GM12878 (cell line): ENCODE data around the gene RASL12. TPM values are rescaled to one million over a fixed set of nuclear protein-coding genes. Genes with fewer than 3 reads are reported as not detected.

Experiments
- ATAC-seq: fragments of 200-7000 bp; cut with Tn5 transposase; 3 replicates; pipeline ENCODE4 v1.9.1; 2020; ENCODE audit warnings: mild to moderate bottlenecking, moderate library complexity
- BruUV-seq: library from RNA; stranded (reverse); fragments of 400-500 nt; replicated peaks from 2 replicates; lab custom pipeline; 2021; lab: Mats Ljungman, UMichigan
- CTCF ChIA-PET: fragments of 300-600 bp; sonication (Branson Sonifier 250); formaldehyde crosslinking; extraction: SDS; loops from one replicate; lab custom pipeline; 2021; ENCODE audit warnings: inconsistent platforms; lab: Yijun Ruan, JAX
- POLR2A ChIA-PET: fragments of 350-600 bp; formaldehyde crosslinking; extraction: SDS; loops from one replicate; lab custom pipeline; 2021; ENCODE audit warnings: inconsistent platforms; lab: Charles Lee
- RAD21 ChIA-PET: fragments of 300-600 bp; sonication (Branson Sonifier 250); formaldehyde crosslinking; loops from one replicate; lab custom pipeline; 2023; ENCODE audit warnings: antibody characterized with exemption; ENCODE audit not compliant: unreplicated experiment; lab: Charles Lee
- SMC1A ChIA-PET: fragments of 300-600 bp; sonication (Branson Sonifier 250); formaldehyde crosslinking; loops from one replicate; lab custom pipeline; 2023; ENCODE audit not compliant: unreplicated experiment, uncharacterized antibody; lab: Charles Lee
- DNase-seq: peaks from one replicate; pipeline ENCODE4 v3.0.0-alpha.2; 2011; ENCODE audit warnings: low read depth, low spot score
- FAIRE-seq: peaks from 3 replicates; lab custom pipeline; 2011; peaks lifted over from hg19 to GRCh38; lab: Jason Lieb, UNC
- H2AFZ ChIP-seq: 2 replicates; pipeline ENCODE4 v1.6.0; 2011; ENCODE audit warnings: low read depth, low read length, control low read depth; ENCODE audit not compliant: control insufficient read depth
- H3K27ac ChIP-seq: 2 replicates; pipeline ENCODE4 v1.5.1; 2011; ENCODE audit warnings: control low read depth; ENCODE audit not compliant: control insufficient read depth, insufficient read depth
- H3K27me3 ChIP-seq, 2 experiments: replicated peaks in 1 of 2; 2 replicates each; pipeline versions ENCODE4 v1.6.0 to v1.6.1; 2011; ENCODE audit warnings: low read length in 1 of 2; ENCODE audit not compliant: control insufficient read depth in 2 of 2, insufficient read depth in 2 of 2
- H3K36me3 ChIP-seq, 2 experiments: 2 replicates each; pipeline ENCODE4 v1.5.1; 2011; ENCODE audit warnings: low read length in 1 of 2; ENCODE audit not compliant: control insufficient read depth in 2 of 2, insufficient read depth in 2 of 2
- H3K4me1 ChIP-seq: 2 replicates; pipeline ENCODE4 v1.6.1; 2011; ENCODE audit warnings: mild to moderate bottlenecking, low read length, moderate library complexity, mixed read lengths; ENCODE audit not compliant: control insufficient read depth, insufficient read depth
- H3K4me2 ChIP-seq: 2 replicates; pipeline ENCODE4 v1.6.0; 2011; ENCODE audit warnings: control low read depth; ENCODE audit not compliant: control insufficient read depth, insufficient read depth
- H3K4me3 ChIP-seq: fragments of 200-600 bp; sonication (generic); 2 replicates; pipeline ENCODE4 v1.5.1; 2016
- H3K79me2 ChIP-seq: 2 replicates; pipeline ENCODE4 v1.6.0; 2011; ENCODE audit warnings: low read length; ENCODE audit not compliant: control insufficient read depth, insufficient read depth
- H3K9ac ChIP-seq: 2 replicates; pipeline ENCODE4 v1.8.0; 2011; ENCODE audit warnings: low read length, control low read depth, mixed read lengths; ENCODE audit not compliant: control insufficient read depth, insufficient read depth
- H3K9me3 ChIP-seq: replicated peaks from 3 replicates; pipeline ENCODE4 v1.5.1; 2011; ENCODE audit warnings: mild to moderate bottlenecking, low read length; ENCODE audit not compliant: control insufficient read depth, insufficient read depth
- H4K20me1 ChIP-seq: 2 replicates; pipeline ENCODE4 v1.6.0; 2011; ENCODE audit not compliant: control insufficient read depth, insufficient read depth
- GATAD2B ChIP-seq: fragments of 450-650 bp; conservative IDR thresholded peaks from 2 replicates; pipeline ENCODE4 v1.6.1; 2017; ENCODE audit warnings: low read depth, mild to moderate bottlenecking, moderate library complexity
- HDAC6 ChIP-seq: fragments of 200-600 bp; sonication (generic); IDR thresholded peaks from one replicate; pipeline ENCODE4 v1.8.0; 2017; ENCODE audit warnings: antibody characterized with exemption; ENCODE audit not compliant: unreplicated experiment
- MAX ChIP-seq: IDR thresholded peaks from 2 replicates; pipeline ENCODE4 v1.6.1; 2012; ENCODE audit warnings: low read depth, low read length, improper control_type of control experiment
- NKRF ChIP-seq: fragments of 450-650 bp; conservative IDR thresholded peaks from 2 replicates; pipeline ENCODE4 v1.6.1; 2017; ENCODE audit warnings: mild to moderate bottlenecking, moderate library complexity
- USF2 ChIP-seq: IDR thresholded peaks from 2 replicates; pipeline ENCODE4 v1.6.1; 2011; ENCODE audit warnings: low read depth, low read length, improper control_type of control experiment, borderline replicate concordance
- WGBS: methylation state at CpG from one replicate; pipeline ENCODE4 v1.1.6; 2016; ENCODE audit warnings: low lambda C conversion rate; ENCODE audit not compliant: insufficient replicate concordance, insufficient coverage; ENCODE audit errors: missing lambda C conversion rate; 5-methylcytosine and 5-hydroxymethylcytosine counted together
- in situ Hi-C: fragments of 300-500 bp; cut with MboI; formaldehyde crosslinking; loops from 9 replicates; pipeline ENCODE4 v1.14.3; 2018; ENCODE audit warnings: mixed read lengths
- intact Hi-C: fragments of 100-400 bp; cut with micrococcal nuclease; formaldehyde crosslinking; loops from one replicate; pipeline ENCODE4 v1.14.2; 2022; ENCODE audit not compliant: unreplicated experiment
- polyA plus RNA-seq, 11 experiments: library from polyadenylated mRNA; depleted of rRNA in 4 of 11; unstranded in 6 of 11; stranded (reverse) in 5 of 11; fragments of >200 nt; fragmentation: Nextera tagmentation in 4 of 11; fragmentation: Illumina TruSeq in 1 of 11; extraction: Ambion mirVana in 4 of 11; extraction: Trizol in 1 of 11; gene quantifications; 1 replicate in 1 of 11; 2 replicates in 10 of 11; pipeline versions ENCODE4 v1.2.1 to v1.2.3, GENCODE V29; 2011 to 2016; ENCODE audit warnings: inconsistent platforms in 2 of 11, missing spikeins in 2 of 11, low read depth in 1 of 11
- total RNA-seq, 4 experiments: library from RNA; depleted of rRNA in 3 of 4; stranded (reverse); fragments of >200 nt in 3 of 4; fragmentation: Illumina TruSeq in 1 of 4; extraction: Trizol in 1 of 4; gene quantifications; 2 replicates each; pipeline versions ENCODE4 v1.2.1 to v1.2.3, GENCODE V29; 2013 to 2021

Gene RASL12
- total and polyA plus RNA-seq, 10 of the 15 experiments (the other 5 are each of a cell fraction or from before 2014, with no cell fraction given) = 0.06 to 0.10 TPM; not detected in 8

GRCh38 chr15:65105038-65105437, 37.2 kb upstream of the RASL12 start (continued):
- no peak for TF ChIP-seq HDAC6

- peaks cover 3 to 11% of the 10 kb centered on the region in 2 experiments; a peak in 3 of 4 replicates for H3K36me3 ChIP-seq
- RAD21 ChIA-PET = interaction anchor here (1.2 kb wide), 1 partner anchor 69 kb away, joined by 4 read pairs; no protein-coding TSS in a partner anchor
Observed at GRCh38 chr15:65102912-65103311, 35.1 kb upstream of the RASL12 start.

More at GRCh38 chr15:65102912-65103311, 35.1 kb upstream of the RASL12 start:
- H3K79me2 ChIP-seq = no peaks in the 10 kb centered on the region
- no peak overlapping the region for H3K4me3 ChIP-seq
- ChIA-PET SMC1A (interaction anchor here (0.7 to 1.3 kb wide), 5 partner anchors 40 to 372 kb away, joined by 3 to 4 read pairs (median 3); no protein-coding TSS in a partner anchor), POLR2A (no interaction called here), CTCF (interaction anchor here (0.7 to 1.8 kb wide), 6 partner anchors 13 to 105 kb away, joined by 3 to 9 read pairs (median 4); no protein-coding TSS in a partner anchor)
- 92% methylated on average over 3 of the region's 3 CpGs for WGBS
- no peaks in the 10 kb centered on the region for H3K27me3 ChIP-seq
- TF ChIP-seq NKRF (no peak), MAX (no peak), GATAD2B (no peak), USF2 (no peak)
- no peak overlapping the region for H3K9ac ChIP-seq
- BruUV-seq = no TSS peak
- FAIRE-seq (no peak), DNase-seq (no peak), ATAC-seq (no peak)
- intact Hi-C loops (no loop called here), in situ Hi-C loops (no loop called here)
- no peaks in the 10 kb centered on the region for H3K9me3 ChIP-seq
- no peak overlapping the region for H3K27ac ChIP-seq
- H3K4me2 ChIP-seq = no peak overlapping the region
- no peaks in the 10 kb centered on the region for H4K20me1 ChIP-seq
- H2AFZ ChIP-seq = no peak overlapping the region
- no peaks in the 10 kb centered on the region for H3K4me1 ChIP-seq
